ENCODE measurements around the gene COL12A1. TPM values are rescaled to one million over a fixed set of nuclear protein-coding genes. Genes with fewer than 3 reads are reported as not detected.

COL12A1 gene
- total RNA-seq, 1 experiment from 2014 or later: 9.5 TPM

DNA sequence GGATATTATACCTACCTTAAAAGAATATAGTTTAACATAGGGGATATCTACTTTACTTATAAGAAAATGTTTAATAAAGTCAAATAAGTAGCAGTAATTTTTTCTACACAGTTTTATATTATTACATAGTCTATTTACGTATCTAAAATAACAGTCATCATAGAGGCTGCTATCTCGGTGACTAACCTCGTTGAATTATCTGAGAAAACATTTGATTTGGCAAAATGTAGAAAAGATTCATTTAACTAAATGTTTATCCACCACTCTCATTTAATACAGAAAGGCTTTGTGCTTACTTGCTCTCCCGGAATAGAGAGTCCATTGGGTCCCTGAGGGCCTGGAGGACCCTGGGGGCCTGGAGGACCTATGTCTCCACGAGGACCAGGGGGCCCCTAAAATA is 103.6 kb downstream of the COL12A1 start:
- intact Hi-C loops (cut with micrococcal nuclease; ENCODE audit: unreplicated experiment): no loop called here
- BruUV-seq (replicated peaks): no TSS peak
- H3K27me3 ChIP-seq (replicated peaks; ENCODE audit: insufficient read depth, low read depth, low read length, poor library complexity): no peaks in the 10 kb centered on the region
- H3K4me3 ChIP-seq (ENCODE audit: low read depth, low read length, poor library complexity, severe bottlenecking): no peak overlapping the region
- H3K4me1 ChIP-seq (ENCODE audit: insufficient read depth, low read length, poor library complexity, severe bottlenecking): peaks cover 17% of the 10 kb centered on the region
- no peaks in the 10 kb centered on the region for H3K36me3 ChIP-seq (ENCODE audit: insufficient read depth, low read length, poor library complexity, severe bottlenecking)
- ChIA-PET POLR2A (ENCODE audit: low non-redundant PET) (no interaction called here), CTCF (no interaction called here)
- no peaks in the 10 kb centered on the region for H3K9me3 ChIP-seq (ENCODE audit: low read depth, low read length, poor library complexity, severe bottlenecking)
- DNase-seq (ENCODE audit: low spot score): no peak
- no peak for TF ChIP-seq EZH2 (IDR thresholded peaks at IDR 0.05; ENCODE audit: borderline replicate concordance, low read depth, low read length, poor library complexity, severe bottlenecking)
- no peak for TF ChIP-seq CTCF (conservative IDR thresholded peaks at IDR 0.05; ENCODE audit: low read depth, low read length)
- H3K27ac ChIP-seq (ENCODE audit: low read depth, low read length, poor library complexity, severe bottlenecking): no peak overlapping the region

DNA sequence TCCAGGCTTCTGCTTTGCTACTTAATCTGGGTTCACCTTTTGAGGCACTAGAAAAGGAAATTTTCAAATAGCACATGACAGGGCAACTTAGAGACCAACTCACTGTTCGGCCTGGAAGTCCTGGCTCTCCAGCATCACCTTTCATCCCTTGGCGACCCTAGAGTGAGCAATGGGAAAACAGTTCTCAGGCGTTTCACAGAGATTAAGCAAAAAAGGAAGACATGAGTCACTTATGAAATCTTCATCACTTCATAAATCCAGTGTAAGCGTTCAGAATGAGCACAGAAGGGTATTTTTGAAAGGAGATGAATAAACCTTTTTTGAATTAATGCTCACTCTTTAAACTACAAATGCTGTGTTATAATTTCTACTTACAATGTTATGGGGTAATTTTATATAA is 104.0 kb downstream of the COL12A1 start:
- DNase-seq (ENCODE audit: low spot score): no peak
- CTCF ChIA-PET: no interaction called here
- H3K36me3 ChIP-seq (ENCODE audit: insufficient read depth, low read length, poor library complexity, severe bottlenecking): no peaks in the 10 kb centered on the region

DNA sequence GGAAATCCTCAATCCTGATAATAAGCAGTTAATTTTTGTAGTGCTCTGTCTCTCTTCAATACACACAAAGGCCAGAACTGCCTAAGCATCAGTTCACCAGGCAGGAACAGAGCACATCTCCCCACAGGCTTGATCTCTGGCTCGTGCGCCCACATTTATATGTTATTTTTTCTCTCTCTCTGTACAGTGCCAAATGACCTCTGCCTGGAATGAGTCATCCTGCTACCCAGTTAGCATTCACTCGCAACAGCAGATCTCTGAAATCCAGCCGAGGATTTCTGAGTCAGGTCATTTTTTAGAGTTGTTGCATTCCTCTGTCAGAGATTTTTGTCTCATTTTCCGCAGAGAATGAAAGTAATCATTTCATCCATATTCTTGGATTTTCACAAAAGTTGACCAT is 107.1 kb downstream of the COL12A1 start:
- Histone ChIP-seq H3K27me3 (replicated peaks; ENCODE audit: insufficient read depth, low read depth, low read length, poor library complexity) (no peaks in the 10 kb centered on the region), H3K36me3 (ENCODE audit: insufficient read depth, low read length, poor library complexity, severe bottlenecking) (no peaks in the 10 kb centered on the region), H3K4me1 (ENCODE audit: insufficient read depth, low read length, poor library complexity, severe bottlenecking) (peaks cover 7% of the 10 kb centered on the region), H3K4me3 (ENCODE audit: low read depth, low read length, poor library complexity, severe bottlenecking) (no peak overlapping the region), H3K27ac (ENCODE audit: low read depth, low read length, poor library complexity, severe bottlenecking) (no peak overlapping the region), H3K9me3 (ENCODE audit: low read depth, low read length, poor library complexity, severe bottlenecking) (no peaks in the 10 kb centered on the region)
- DNase-seq (ENCODE audit: low spot score): peak; percentile 55
- ChIA-PET CTCF (no interaction called here), POLR2A (ENCODE audit: low non-redundant PET) (no interaction called here)
- intact Hi-C loops (cut with micrococcal nuclease; ENCODE audit: unreplicated experiment): no loop called here
- no TSS peak for BruUV-seq (replicated peaks)
- TF ChIP-seq CTCF (conservative IDR thresholded peaks at IDR 0.05; ENCODE audit: low read depth, low read length): no peak
- no peak for TF ChIP-seq EZH2 (IDR thresholded peaks at IDR 0.05; ENCODE audit: borderline replicate concordance, low read depth, low read length, poor library complexity, severe bottlenecking)

More for the DNA sequence above, 104.0 kb downstream of the COL12A1 start:
- Histone ChIP-seq H3K27me3 (replicated peaks; ENCODE audit: insufficient read depth, low read depth, low read length, poor library complexity) (no peaks in the 10 kb centered on the region), H3K4me3 (ENCODE audit: low read depth, low read length, poor library complexity, severe bottlenecking) (no peak overlapping the region), H3K9me3 (ENCODE audit: low read depth, low read length, poor library complexity, severe bottlenecking) (no peaks in the 10 kb centered on the region), H3K4me1 (ENCODE audit: insufficient read depth, low read length, poor library complexity, severe bottlenecking) (peaks cover 17% of the 10 kb centered on the region), H3K27ac (ENCODE audit: low read depth, low read length, poor library complexity, severe bottlenecking) (no peak overlapping the region)
- TF ChIP-seq EZH2 (IDR thresholded peaks at IDR 0.05; ENCODE audit: borderline replicate concordance, low read depth, low read length, poor library complexity, severe bottlenecking): no peak
- no peak for TF ChIP-seq CTCF (conservative IDR thresholded peaks at IDR 0.05; ENCODE audit: low read depth, low read length)
- BruUV-seq (replicated peaks): no TSS peak
- intact Hi-C loops (cut with micrococcal nuclease; ENCODE audit: unreplicated experiment): no loop called here
- POLR2A ChIA-PET (ENCODE audit: low non-redundant PET): no interaction called here
